WTC11 (cell line): ENCODE results near the gene GALK2. TPM values are rescaled to one million over a fixed set of nuclear protein-coding genes. Genes with fewer than 3 reads are reported as not detected.

Experiments
- ATAC-seq: fragments of 200-7000 bp; cut with Tn5 transposase; 2 replicates; pipeline ENCODE4 v1.10.0; 2021; ENCODE audit warnings: mild to moderate bottlenecking, moderate library complexity
- CTCF ChIA-PET: fragments of 300-600 bp; sonication (Branson Sonifier 250); formaldehyde crosslinking; loops from one replicate; lab custom pipeline; 2021; ENCODE audit warnings: antibody characterized with exemption; lab: Charles Lee
- POLR2A ChIA-PET: fragments of 350-600 bp; sonication (Branson Sonifier 250); formaldehyde crosslinking; loops from one replicate; lab custom pipeline; 2021; ENCODE audit warnings: antibody characterized with exemption; lab: Charles Lee
- DNase-seq: peaks from one replicate; pipeline ENCODE4 v3.0.0; 2021; ENCODE audit warnings: low spot score
- H3K27ac Mint-ChIP-seq: 2 replicates; pipeline ENCODE4 v1.8.0; 2021; ENCODE audit warnings: mixed read lengths
- H3K27me3 Mint-ChIP-seq: 2 replicates; pipeline ENCODE4 v1.8.0; 2021; ENCODE audit warnings: low read depth, mild to moderate bottlenecking, moderate library complexity, mixed read lengths
- H3K36me3 Mint-ChIP-seq: 2 replicates; pipeline ENCODE4 v1.8.0; 2021; ENCODE audit warnings: mixed read lengths
- H3K4me1 Mint-ChIP-seq: 2 replicates; pipeline ENCODE4 v1.8.0; 2022; ENCODE audit warnings: mixed read lengths
- H3K4me3 Mint-ChIP-seq: 2 replicates; pipeline ENCODE4 v1.8.0; 2021; ENCODE audit warnings: mild to moderate bottlenecking, moderate library complexity, mixed read lengths
- H3K9me3 Mint-ChIP-seq: 2 replicates; pipeline ENCODE4 v1.8.0; 2021; ENCODE audit warnings: mixed read lengths
- ESRRA ChIP-seq: sonication (generic); formaldehyde crosslinking; IDR thresholded peaks from 2 replicates; pipeline ENCODE4 v1.8.1; 2022; ENCODE audit warnings: mild to moderate bottlenecking, missing genetic modification reagents, borderline replicate concordance
- GRHL2 ChIP-seq: fragments of 250-450 bp; sonication (Bioruptor Pico); IDR thresholded peaks from 2 replicates; pipeline ENCODE4 v1.8.0; 2022; ENCODE audit warnings: mild to moderate bottlenecking, moderate library complexity; ENCODE audit not compliant: insufficient replicate concordance, severe bottlenecking
- JUN ChIP-seq: sonication (generic); formaldehyde crosslinking; IDR thresholded peaks from 2 replicates; pipeline ENCODE4 v1.8.0; 2023; ENCODE audit warnings: mild to moderate bottlenecking, missing genetic modification reagents
- MXD4 ChIP-seq: fragments of 250-450 bp; sonication (Bioruptor Pico); IDR thresholded peaks from 2 replicates; pipeline ENCODE4 v1.8.0; 2021; ENCODE audit warnings: mild to moderate bottlenecking, moderate library complexity, borderline replicate concordance
- MYBL2 ChIP-seq: sonication (generic); formaldehyde crosslinking; IDR thresholded peaks from 2 replicates; pipeline ENCODE4 v1.8.1; 2023; ENCODE audit warnings: mild to moderate bottlenecking, moderate library complexity, missing genetic modification reagents
- NFATC4 ChIP-seq: fragments of 250-450 bp; sonication (Bioruptor Pico); IDR thresholded peaks from 2 replicates; pipeline ENCODE4 v1.9.0; 2021; ENCODE audit warnings: mild to moderate bottlenecking
- PRRX2 ChIP-seq: fragments of 250-450 bp; sonication (Bioruptor Pico); IDR thresholded peaks from 2 replicates; pipeline ENCODE4 v1.8.0; 2021; ENCODE audit warnings: mild to moderate bottlenecking
- ZBTB21 ChIP-seq: sonication (generic); formaldehyde crosslinking; IDR thresholded peaks from 2 replicates; pipeline ENCODE4 v1.8.1; 2023; ENCODE audit warnings: mild to moderate bottlenecking, missing genetic modification reagents, borderline replicate concordance
- ZNF138 ChIP-seq: sonication (generic); formaldehyde crosslinking; conservative IDR thresholded peaks from 2 replicates; pipeline ENCODE4 v1.8.1; 2022; ENCODE audit warnings: mild to moderate bottlenecking, moderate library complexity, missing genetic modification reagents
- ZNF263 ChIP-seq: sonication (generic); formaldehyde crosslinking; IDR thresholded peaks from 2 replicates; pipeline ENCODE4 v1.8.1; 2022; ENCODE audit warnings: low read depth, mild to moderate bottlenecking, moderate library complexity, missing genetic modification reagents
- ZNF396 ChIP-seq: fragments of 250-450 bp; sonication (Bioruptor Pico); IDR thresholded peaks from 2 replicates; pipeline ENCODE4 v1.8.0; 2021; ENCODE audit warnings: mild to moderate bottlenecking, moderate library complexity, borderline replicate concordance
- ZNF416 ChIP-seq: fragments of 250-450 bp; sonication (Bioruptor Pico); IDR thresholded peaks from 2 replicates; pipeline ENCODE4 v1.9.0; 2021; ENCODE audit warnings: mild to moderate bottlenecking, inconsistent platforms
- ZNF671 ChIP-seq: fragments of 250-450 bp; sonication (Bioruptor Pico); IDR thresholded peaks from 2 replicates; pipeline ENCODE4 v1.8.0; 2021; ENCODE audit warnings: mild to moderate bottlenecking
- total RNA-seq: library from RNA; stranded (reverse); gene quantifications from 3 replicates; pipeline ENCODE4 v1.2.3, GENCODE V29; 2021
- TF ChIP-seq, protein P1 (sequence below): sonication (generic); formaldehyde crosslinking; IDR thresholded peaks from 2 replicates; pipeline ENCODE4 v1.8.0; 2022; ENCODE audit warnings: mild to moderate bottlenecking, missing genetic modification reagents
- TF ChIP-seq, protein P2 (sequence below): sonication (generic); formaldehyde crosslinking; IDR thresholded peaks from 2 replicates; pipeline ENCODE4 v1.8.1; 2022; ENCODE audit warnings: mild to moderate bottlenecking, missing genetic modification reagents, moderate library complexity, borderline replicate concordance
- TF ChIP-seq, protein P3 (sequence below): sonication (generic); formaldehyde crosslinking; IDR thresholded peaks from 2 replicates; pipeline ENCODE4 v1.8.1; 2023; ENCODE audit warnings: mild to moderate bottlenecking, moderate library complexity, missing genetic modification reagents
- TF ChIP-seq, protein P4 (sequence below): sonication (generic); formaldehyde crosslinking; IDR thresholded peaks from 2 replicates; pipeline ENCODE4 v1.8.1; 2023; ENCODE audit warnings: mild to moderate bottlenecking, missing genetic modification reagents
- TF ChIP-seq, protein P5 (sequence below): fragments of 250-450 bp; sonication (Bioruptor Pico); IDR thresholded peaks from 2 replicates; pipeline ENCODE4 v2.1.2; 2022; ENCODE audit warnings: mild to moderate bottlenecking, moderate library complexity
- TF ChIP-seq, protein P6 (sequence below): sonication (generic); formaldehyde crosslinking; IDR thresholded peaks from 2 replicates; pipeline ENCODE4 v1.8.0; 2023; ENCODE audit warnings: mild to moderate bottlenecking, missing genetic modification reagents

The GALK2 gene
- total RNA-seq, 1 experiment from 2014 or later = 16.9 TPM

DNA sequence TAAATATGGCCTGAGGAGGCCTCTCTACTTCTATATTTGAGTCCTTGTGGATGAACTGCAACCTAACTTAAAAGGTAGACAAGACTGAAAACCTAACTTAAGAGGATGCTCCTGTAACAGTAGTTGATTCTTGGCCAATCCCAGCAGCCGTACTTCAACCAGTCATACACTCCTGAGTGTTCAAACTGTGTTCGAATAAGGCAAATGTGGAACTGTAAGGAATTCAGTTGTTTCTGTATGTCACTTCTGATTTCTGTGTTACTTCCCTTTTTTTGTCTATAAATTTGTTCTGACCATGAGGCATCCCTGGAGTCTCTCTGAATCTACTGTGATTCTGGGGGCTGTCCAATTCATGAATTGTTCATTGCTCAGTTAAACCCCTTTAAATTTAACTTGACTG, 20.5 kb downstream of the GALK2 start:
- ATAC-seq (no peak), DNase-seq (no peak)
- H3K4me3 Mint-ChIP-seq = no peak overlapping the region
- ChIA-PET CTCF (no interaction called here), POLR2A (no interaction called here)
- peaks cover 5% of the 10 kb centered on the region; the same call in 1 of the 2 replicates for H3K9me3 Mint-ChIP-seq
- H3K27ac Mint-ChIP-seq = no peak overlapping the region
- no peaks in the 10 kb centered on the region for H3K27me3 Mint-ChIP-seq
- no peaks in the 10 kb centered on the region for H3K36me3 Mint-ChIP-seq
- peaks cover 37% of the 10 kb centered on the region for H3K4me1 Mint-ChIP-seq
- TF ChIP-seq, protein P1, sequence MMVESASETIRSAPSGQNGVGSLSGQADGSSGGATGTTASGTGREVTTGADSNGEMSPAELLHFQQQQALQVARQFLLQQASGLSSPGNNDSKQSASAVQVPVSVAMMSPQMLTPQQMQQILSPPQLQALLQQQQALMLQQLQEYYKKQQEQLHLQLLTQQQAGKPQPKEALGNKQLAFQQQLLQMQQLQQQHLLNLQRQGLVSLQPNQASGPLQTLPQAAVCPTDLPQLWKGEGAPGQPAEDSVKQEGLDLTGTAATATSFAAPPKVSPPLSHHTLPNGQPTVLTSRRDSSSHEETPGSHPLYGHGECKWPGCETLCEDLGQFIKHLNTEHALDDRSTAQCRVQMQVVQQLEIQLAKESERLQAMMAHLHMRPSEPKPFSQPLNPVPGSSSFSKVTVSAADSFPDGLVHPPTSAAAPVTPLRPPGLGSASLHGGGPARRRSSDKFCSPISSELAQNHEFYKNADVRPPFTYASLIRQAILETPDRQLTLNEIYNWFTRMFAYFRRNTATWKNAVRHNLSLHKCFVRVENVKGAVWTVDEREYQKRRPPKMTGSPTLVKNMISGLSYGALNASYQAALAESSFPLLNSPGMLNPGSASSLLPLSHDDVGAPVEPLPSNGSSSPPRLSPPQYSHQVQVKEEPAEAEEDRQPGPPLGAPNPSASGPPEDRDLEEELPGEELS (CRISPR knock-in tag) = no peak
- TF ChIP-seq MYBL2 = no peak
- TF ChIP-seq ZNF138 (CRISPR knock-in tag) = no peak
- TF ChIP-seq JUN (CRISPR knock-in tag) = no peak
- TF ChIP-seq MXD4 (CRISPR knock-in tag) = no peak
- no peak for TF ChIP-seq GRHL2 (CRISPR knock-in tag)
- TF ChIP-seq, protein P2, sequence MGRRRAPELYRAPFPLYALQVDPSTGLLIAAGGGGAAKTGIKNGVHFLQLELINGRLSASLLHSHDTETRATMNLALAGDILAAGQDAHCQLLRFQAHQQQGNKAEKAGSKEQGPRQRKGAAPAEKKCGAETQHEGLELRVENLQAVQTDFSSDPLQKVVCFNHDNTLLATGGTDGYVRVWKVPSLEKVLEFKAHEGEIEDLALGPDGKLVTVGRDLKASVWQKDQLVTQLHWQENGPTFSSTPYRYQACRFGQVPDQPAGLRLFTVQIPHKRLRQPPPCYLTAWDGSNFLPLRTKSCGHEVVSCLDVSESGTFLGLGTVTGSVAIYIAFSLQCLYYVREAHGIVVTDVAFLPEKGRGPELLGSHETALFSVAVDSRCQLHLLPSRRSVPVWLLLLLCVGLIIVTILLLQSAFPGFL (CRISPR knock-in tag) = no peak
- TF ChIP-seq PRRX2 = no peak
- TF ChIP-seq NFATC4 = no peak
- TF ChIP-seq, protein P3, sequence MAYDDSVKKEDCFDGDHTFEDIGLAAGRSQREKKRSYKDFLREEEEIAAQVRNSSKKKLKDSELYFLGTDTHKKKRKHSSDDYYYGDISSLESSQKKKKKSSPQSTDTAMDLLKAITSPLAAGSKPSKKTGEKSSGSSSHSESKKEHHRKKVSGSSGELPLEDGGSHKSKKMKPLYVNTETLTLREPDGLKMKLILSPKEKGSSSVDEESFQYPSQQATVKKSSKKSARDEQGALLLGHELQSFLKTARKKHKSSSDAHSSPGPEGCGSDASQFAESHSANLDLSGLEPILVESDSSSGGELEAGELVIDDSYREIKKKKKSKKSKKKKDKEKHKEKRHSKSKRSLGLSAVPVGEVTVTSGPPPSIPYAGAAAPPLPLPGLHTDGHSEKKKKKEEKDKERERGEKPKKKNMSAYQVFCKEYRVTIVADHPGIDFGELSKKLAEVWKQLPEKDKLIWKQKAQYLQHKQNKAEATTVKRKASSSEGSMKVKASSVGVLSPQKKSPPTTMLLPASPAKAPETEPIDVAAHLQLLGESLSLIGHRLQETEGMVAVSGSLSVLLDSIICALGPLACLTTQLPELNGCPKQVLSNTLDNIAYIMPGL = no peak
- no peak for TF ChIP-seq ZBTB21 (CRISPR knock-in tag)
- no peak for TF ChIP-seq ZNF671 (CRISPR knock-in tag)
- TF ChIP-seq, protein P4, sequence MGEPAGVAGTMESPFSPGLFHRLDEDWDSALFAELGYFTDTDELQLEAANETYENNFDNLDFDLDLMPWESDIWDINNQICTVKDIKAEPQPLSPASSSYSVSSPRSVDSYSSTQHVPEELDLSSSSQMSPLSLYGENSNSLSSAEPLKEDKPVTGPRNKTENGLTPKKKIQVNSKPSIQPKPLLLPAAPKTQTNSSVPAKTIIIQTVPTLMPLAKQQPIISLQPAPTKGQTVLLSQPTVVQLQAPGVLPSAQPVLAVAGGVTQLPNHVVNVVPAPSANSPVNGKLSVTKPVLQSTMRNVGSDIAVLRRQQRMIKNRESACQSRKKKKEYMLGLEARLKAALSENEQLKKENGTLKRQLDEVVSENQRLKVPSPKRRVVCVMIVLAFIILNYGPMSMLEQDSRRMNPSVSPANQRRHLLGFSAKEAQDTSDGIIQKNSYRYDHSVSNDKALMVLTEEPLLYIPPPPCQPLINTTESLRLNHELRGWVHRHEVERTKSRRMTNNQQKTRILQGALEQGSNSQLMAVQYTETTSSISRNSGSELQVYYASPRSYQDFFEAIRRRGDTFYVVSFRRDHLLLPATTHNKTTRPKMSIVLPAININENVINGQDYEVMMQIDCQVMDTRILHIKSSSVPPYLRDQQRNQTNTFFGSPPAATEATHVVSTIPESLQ (CRISPR knock-in tag) = no peak

DNA sequence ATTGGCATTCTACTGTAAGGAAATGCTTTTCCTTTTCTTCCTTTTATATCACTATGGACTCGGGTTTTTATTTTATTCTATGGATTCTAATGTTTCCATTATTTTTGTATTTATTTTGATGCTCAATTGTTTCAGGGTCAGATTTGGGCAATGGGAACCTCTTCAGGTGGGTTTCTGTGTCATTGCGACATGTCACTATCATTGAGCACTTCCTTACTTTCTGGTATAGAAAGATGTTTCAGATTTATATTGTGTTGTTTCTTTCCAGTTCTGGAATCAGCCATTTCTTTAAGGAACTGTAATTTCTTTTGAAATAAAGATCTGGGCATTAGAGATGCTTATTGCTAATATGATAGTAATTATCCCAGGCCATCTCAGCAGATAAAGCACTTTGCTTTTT, 21.8 kb downstream of the GALK2 start:
- no peaks in the 10 kb centered on the region for H3K36me3 Mint-ChIP-seq
- TF ChIP-seq, protein P5, sequence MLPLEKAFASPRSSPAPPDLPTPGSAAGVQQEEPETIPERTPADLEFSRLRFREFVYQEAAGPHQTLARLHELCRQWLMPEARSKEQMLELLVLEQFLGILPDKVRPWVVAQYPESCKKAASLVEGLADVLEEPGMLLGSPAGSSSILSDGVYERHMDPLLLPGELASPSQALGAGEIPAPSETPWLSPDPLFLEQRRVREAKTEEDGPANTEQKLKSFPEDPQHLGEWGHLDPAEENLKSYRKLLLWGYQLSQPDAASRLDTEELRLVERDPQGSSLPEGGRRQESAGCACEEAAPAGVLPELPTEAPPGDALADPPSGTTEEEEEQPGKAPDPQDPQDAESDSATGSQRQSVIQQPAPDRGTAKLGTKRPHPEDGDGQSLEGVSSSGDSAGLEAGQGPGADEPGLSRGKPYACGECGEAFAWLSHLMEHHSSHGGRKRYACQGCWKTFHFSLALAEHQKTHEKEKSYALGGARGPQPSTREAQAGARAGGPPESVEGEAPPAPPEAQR (CRISPR knock-in tag) = no peak
- TF ChIP-seq ZNF416 (CRISPR knock-in tag) = no peak
- TF ChIP-seq, all 79 proteins: peak for 0
- H3K4me3 Mint-ChIP-seq = no peak overlapping the region
- ATAC-seq (no peak), DNase-seq (no peak)
- peaks cover 37% of the 10 kb centered on the region for H3K4me1 Mint-ChIP-seq
- no peaks in the 10 kb centered on the region for H3K27me3 Mint-ChIP-seq
- H3K27ac Mint-ChIP-seq = no peak overlapping the region
- no peaks in the 10 kb centered on the region for H3K9me3 Mint-ChIP-seq
- ChIA-PET CTCF (no interaction called here), POLR2A (no interaction called here)

DNA sequence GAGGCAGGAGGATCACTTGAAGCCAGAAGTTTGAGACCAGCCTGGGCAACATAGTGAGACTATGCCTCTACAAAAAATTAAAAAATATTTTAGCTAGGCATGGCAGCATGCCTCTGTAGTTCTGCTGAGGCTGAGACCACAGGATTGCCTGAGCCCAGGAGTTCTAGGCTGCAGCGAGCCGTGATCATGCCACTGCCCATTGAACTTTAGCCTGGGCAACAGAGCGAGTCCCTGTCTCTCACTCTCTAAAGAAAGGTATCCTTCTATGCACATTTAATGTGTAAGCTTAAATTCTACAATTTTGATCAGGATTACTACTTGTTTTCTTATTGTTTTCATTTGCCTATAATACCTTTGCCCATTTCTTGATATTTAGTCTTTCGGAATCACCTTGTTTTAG, 26.8 kb downstream of the GALK2 start:
- peaks cover 8% of the 10 kb centered on the region; the same call in 1 of the 2 replicates for H3K4me1 Mint-ChIP-seq
- ChIA-PET POLR2A (no interaction called here), CTCF (interaction anchor here (0.6 kb wide), 1 partner anchor 1150 kb away, joined by 3 read pairs; no protein-coding TSS in a partner anchor)
- no peak for ATAC-seq
- DNase-seq = no peak
- H3K27ac Mint-ChIP-seq = no peak overlapping the region
- H3K4me3 Mint-ChIP-seq = no peak overlapping the region
- H3K27me3 Mint-ChIP-seq = no peaks in the 10 kb centered on the region
- no peaks in the 10 kb centered on the region for H3K9me3 Mint-ChIP-seq
- no peaks in the 10 kb centered on the region for H3K36me3 Mint-ChIP-seq
- no peak for TF ChIP-seq ZNF263 (CRISPR knock-in tag)
- no peak for TF ChIP-seq ESRRA (CRISPR knock-in tag)
- TF ChIP-seq, protein P4 (CRISPR knock-in tag) = no peak
- TF ChIP-seq, protein P6, sequence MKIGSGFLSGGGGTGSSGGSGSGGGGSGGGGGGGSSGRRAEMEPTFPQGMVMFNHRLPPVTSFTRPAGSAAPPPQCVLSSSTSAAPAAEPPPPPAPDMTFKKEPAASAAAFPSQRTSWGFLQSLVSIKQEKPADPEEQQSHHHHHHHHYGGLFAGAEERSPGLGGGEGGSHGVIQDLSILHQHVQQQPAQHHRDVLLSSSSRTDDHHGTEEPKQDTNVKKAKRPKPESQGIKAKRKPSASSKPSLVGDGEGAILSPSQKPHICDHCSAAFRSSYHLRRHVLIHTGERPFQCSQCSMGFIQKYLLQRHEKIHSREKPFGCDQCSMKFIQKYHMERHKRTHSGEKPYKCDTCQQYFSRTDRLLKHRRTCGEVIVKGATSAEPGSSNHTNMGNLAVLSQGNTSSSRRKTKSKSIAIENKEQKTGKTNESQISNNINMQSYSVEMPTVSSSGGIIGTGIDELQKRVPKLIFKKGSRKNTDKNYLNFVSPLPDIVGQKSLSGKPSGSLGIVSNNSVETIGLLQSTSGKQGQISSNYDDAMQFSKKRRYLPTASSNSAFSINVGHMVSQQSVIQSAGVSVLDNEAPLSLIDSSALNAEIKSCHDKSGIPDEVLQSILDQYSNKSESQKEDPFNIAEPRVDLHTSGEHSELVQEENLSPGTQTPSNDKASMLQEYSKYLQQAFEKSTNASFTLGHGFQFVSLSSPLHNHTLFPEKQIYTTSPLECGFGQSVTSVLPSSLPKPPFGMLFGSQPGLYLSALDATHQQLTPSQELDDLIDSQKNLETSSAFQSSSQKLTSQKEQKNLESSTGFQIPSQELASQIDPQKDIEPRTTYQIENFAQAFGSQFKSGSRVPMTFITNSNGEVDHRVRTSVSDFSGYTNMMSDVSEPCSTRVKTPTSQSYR (CRISPR knock-in tag) = no peak
- no peak for TF ChIP-seq ZNF396 (CRISPR knock-in tag)
